ENCODE data around the gene C20orf202.

Gene C20orf202

DNA sequence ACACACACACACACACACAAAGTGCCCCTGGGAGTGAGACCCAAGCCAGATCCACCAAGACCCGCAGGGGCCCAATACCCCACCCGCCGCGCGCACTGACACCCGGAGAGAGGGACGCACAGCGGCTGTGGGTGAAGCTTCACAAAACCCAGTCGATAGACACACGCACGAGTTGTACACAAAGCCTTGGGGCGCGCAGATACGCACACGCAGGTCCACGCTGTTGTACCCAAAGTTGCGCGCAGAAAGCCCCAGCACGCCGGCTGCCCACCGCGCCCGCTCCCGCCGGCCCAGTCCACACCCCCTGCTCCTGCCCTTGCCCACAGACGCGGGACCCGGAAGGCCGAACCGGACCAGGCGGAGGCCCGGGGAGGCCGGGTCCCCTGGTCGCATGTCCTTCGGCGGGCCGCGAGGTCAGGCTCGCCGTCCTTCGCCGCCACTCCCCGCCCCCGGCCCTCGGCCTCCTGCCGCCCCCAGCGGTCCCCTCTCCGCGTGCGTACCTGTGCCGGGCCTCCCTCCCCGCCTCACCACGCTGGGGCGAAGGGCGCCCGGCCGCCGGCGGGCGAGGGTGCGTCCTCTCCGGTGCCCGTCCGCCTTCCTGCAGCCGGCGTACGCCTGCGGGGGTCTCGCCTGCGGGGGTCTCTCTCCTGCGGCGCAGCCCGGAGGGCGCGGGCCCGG lies 18.5 kb upstream of the C20orf202 start, which contains the start of gene TMEM74B:
Gene TMEM74B (minus strand): TSS at position 344 of the 678 bp plus-strand sequence. CDS start 1,180 bp downstream, outside the sequence.
- FAIRE-seq, result no peak

DNA sequence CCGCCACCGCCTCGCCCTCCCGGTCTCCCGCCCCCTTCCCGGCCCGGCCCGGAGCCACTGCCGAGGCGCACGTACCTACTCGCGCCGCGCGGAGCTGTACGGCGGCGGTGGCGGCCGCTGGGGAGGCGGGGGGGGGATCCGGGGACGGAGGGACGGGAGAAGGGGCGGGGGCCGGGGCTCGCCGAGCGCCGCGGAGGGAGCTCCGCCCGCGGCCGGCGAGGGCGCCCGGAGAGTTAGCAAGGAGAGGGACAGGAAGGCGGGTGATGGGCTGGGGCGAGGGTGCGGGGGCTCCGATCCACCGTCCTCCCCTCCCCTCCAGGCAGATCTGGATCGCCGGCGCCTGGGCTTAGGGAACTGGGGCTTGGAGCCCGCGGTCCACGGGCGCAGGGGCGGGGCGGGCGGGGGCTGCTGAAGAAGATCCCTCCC lies 17.9 kb upstream of the C20orf202 start:
- FAIRE-seq, result no peak

- FAIRE-seq, result no peak
These were observed 17.4 kb upstream of the C20orf202 start for GRCh38 chr20:1185790-1186334.

DNA sequence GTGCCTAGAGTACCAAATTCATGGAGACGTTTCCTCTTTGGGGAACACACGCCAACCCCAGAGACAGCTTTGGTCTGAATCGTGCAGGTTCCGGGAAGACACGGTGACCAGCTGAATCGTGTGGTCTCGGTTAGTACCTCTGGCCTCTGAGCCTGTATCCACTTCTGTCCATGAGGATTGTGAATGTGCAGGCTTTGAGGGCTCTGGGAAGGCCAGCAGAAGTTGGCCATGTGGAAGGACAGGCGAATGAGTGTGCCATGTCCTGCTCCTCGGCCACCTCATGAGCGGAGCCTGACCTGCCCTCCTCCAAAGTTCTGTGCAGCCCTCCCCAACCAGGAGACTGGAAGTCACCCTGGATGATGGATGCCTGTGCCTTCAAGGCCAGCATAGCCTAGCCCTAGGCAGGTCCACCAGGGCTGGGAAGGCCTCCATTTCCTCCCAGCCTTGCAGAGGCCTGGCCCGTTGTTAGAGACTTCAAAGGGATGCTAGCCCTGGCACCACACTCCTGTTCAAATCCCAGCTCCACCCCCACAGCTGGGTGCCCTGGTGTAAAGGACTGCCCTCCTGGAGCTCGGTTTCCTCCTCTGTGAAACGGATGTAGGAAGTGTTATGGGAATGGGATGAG lies 16.8 kb upstream of the C20orf202 start:
- no peak for FAIRE-seq

DNA sequence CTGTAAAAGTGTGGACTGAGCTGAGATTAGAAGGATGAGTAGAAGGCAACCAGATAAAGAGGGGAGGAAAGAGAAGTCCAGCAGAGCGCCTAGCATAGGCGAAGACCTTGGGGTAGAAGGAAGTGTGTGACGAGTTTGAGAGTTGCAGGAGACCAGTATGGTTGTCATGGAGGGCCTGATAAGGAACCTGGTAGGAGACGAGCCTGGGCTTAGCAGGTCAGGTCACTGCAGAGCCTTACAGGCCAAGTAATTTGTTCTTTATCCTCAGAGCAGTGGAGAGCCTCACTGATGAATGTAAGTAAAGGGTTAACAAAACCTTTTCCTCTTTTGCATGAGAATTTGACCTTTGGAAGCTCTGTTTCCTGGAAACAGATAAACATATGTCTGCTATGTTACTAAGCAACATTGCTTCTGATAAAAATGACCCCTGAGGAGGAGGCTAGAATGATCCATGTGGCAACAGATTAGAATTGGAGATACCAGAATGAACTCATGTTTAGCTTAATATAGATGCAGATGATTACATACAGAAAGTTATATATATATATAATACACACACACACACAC lies 15.6 kb upstream of the C20orf202 start:
- no peak for FAIRE-seq

DNA sequence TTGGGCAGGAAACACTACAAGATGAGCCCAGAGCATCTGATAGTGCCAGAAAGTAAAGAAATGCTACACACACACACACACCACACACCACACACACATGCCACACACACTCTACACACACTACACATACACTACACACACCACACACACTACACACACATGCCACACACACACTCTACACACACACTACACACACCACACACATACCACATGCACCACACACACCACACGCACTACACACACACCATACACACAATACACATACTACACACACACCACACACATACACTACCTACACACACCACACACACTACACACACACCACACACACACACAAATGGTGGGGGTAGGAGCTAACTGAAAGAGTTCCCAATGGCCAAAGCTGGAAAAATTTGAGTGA lies 14.9 kb upstream of the C20orf202 start:
- FAIRE-seq, result no peak

- FAIRE-seq, result no peak
These were observed 13.4 kb upstream of the C20orf202 start for GRCh38 chr20:1189827-1190226.

DNA sequence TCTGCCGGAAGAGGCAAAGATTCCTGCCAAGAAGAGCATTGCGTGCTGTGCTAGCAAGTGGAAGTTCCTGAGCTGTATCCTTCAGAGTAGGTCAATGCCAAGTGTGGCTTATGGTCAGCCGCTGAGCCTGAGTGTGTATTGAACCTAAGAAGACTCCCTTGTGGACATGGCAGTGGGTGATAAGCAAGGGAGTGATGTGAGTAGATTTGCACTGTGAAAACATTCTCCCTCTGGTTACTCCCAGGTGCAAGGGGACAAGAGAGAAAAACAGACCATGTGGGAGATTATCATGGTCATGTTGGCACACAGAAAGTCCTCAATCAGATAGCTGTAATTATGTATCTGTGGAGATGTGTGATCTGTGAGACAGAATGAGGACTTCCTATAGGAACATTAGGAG lies 12.4 kb upstream of the C20orf202 start:
- no peak for FAIRE-seq

DNA sequence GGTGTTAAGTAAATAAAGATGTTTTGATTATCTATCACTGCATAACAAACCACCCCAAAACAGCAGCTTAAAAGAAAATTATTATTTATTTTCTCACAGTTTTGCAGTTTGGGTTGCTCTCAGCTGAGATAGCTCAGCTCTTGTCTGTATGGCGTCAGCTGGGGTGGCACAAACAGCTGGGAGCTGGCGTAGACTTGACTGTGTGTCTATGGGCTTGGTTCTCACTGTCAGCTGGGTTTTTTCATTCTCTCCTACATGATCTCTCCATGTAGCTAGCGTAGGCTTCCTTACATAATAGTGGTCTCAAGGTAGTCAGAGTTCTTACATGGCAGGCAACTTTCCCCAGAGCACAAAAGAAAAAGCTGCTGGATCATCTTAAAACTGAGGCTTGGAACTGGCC lies 12.0 kb upstream of the C20orf202 start:
- FAIRE-seq, result no peak

- no peak for FAIRE-seq
These were observed 8.0 kb upstream of the C20orf202 start for GRCh38 chr20:1195226-1195625.

- no peak for FAIRE-seq
These were observed 6.6 kb upstream of the C20orf202 start for GRCh38 chr20:1196634-1197033.

- no peak for FAIRE-seq
These were observed 5.5 kb upstream of the C20orf202 start for GRCh38 chr20:1197801-1198200.

DNA sequence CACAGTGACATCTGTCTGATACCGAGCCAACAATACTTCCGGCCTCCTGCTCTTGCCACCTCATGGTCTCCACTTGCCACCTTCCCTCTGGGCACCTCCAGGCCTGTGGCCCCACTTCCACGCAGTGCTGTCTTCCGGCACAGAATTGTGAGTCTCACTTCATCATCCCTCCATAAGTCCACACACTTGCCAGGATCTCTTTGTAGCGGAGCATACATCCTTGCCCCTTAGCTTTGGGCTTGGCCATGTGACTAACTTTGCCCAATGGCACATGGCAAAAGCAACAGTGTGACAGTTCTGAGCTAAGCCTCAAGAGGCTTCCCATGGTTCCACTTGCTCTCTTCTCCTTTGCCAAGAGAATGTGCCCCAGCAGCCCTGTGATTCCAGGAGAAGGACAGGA lies 4.5 kb upstream of the C20orf202 start:
- no peak for FAIRE-seq

DNA sequence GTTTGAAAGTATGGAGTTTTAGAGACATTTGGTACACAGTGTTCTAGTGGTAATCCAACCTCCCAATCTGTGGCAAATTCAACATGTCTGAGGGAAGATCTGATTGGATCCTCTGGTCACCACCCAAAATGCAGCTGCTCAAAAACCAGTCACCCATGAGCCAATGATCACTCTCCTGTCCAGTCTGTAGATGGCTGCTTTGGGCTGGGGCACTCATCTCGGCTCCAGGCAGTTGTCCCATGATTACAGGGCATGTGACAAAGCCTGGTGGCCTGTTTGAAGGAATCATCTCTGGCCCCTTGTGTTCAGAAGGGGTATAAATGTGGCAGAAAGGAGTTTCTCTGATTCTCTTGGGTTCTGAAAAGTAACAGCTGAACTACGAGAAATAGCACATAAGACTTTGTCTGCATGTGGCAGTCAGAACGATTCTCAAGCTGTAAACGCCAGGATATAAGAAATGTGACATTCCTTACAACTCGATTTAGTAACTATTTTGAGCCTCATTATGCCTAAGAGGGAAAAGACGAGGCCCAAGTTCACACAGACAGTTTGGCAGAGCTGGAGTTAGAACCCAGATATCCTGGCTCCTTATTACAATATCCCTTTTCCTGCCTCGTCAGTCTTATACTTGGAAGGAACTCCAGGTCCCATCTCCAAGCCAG lies 3.9 kb upstream of the C20orf202 start:
- FAIRE-seq, result no peak

- FAIRE-seq, result no peak
These were observed 3.3 kb upstream of the C20orf202 start for GRCh38 chr20:1199964-1200363.

GRCh38 chr20:1203630-1204029 lies 376 bp downstream of the C20orf202 start:
- FAIRE-seq, result no peak

DNA sequence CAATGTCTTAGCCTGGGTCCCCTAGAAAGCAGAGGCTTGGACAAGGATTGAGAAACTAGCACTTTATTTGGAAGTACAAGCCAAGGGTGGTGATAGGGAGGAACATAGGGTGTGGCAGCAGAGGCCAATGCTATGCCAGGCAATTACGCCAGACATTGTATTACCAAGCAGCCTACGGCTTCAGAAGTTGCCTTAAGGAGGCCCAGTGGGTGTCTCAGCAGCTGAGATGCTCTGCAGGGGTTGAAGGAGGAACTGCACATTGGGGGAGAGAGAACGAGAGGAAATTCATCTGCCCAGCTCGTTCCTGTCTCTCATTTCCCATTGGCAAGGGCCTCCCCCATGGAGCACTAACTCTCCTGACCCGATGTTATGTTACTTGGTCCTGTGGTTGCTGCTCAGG lies 859 bp downstream of the C20orf202 start:
- FAIRE-seq, result no peak

- no peak for FAIRE-seq
These were observed 1.3 kb downstream of the C20orf202 start for GRCh38 chr20:1204576-1204975.

GRCh38 chr20:1205802-1206201 lies 2.5 kb downstream of the C20orf202 start:
- FAIRE-seq, result no peak

- no peak for FAIRE-seq
These were observed 3.3 kb downstream of the C20orf202 start for GRCh38 chr20:1206366-1207148.

GRCh38 chr20:1207293-1207878 lies 4.1 kb downstream of the C20orf202 start:
- no peak for FAIRE-seq
